HG02970 (cell line): Measurements from ENCODE around the gene APOBEC3B.
A peak's percentile ranks its signal among the peaks of the same experiment; 100 is the strongest.
"Not testable (repeated sequence)": the region's sequence is repeated elsewhere in the genome, so short reads cannot be mapped to it uniquely, and the experiment has no call there.

Experiments used
- ATAC-seq: cut with Tn5 transposase; IDR thresholded peaks from one replicate; pipeline ENCODE4 v1.9.1; 2021; ENCODE audit warnings: mild to moderate bottlenecking, moderate library complexity, moderate number of reproducible peaks; ENCODE audit not compliant: unreplicated experiment, low FRiP score

APOBEC3B gene

GRCh38 chr22:39024519-39025308 is 42.6 kb downstream of the APOBEC3B start:
- no peak for ATAC-seq

GRCh38 chr22:39026509-39027150 is 44.5 kb downstream of the APOBEC3B start:
- no peak for ATAC-seq

- ATAC-seq, result no peak
Measured at GRCh38 chr22:39027717-39028116, 45.6 kb downstream of the APOBEC3B start.

- no peak for ATAC-seq
Measured at GRCh38 chr22:39028281-39028680, 46.1 kb downstream of the APOBEC3B start.

GRCh38 chr22:39029227-39029626 is 47.1 kb downstream of the APOBEC3B start:
- no peak for ATAC-seq

GRCh38 chr22:39030705-39031104 is 48.6 kb downstream of the APOBEC3B start:
- no peak for ATAC-seq

GRCh38 chr22:39031434-39032295 is 49.5 kb downstream of the APOBEC3B start:
- ATAC-seq, result not testable (repeated sequence)

GRCh38 chr22:39037071-39037470 is 54.9 kb downstream of the APOBEC3B start:
- ATAC-seq, result not testable (repeated sequence)

- ATAC-seq, result no peak
Measured at GRCh38 chr22:39039306-39040126, 57.4 kb downstream of the APOBEC3B start.

- ATAC-seq, result not testable (repeated sequence)
Measured at GRCh38 chr22:39040155-39040537, 58.0 kb downstream of the APOBEC3B start.

GRCh38 chr22:39040538-39041296 is 58.6 kb downstream of the APOBEC3B start, which contains the start of gene APOBEC3F:
TSS of gene APOBEC3F (plus strand) at chr22:39040864. CDS start at chr22:39040961, 97 bp downstream.
- peak; percentile 83 for ATAC-seq

GRCh38 chr22:39041908-39042307 is 59.8 kb downstream of the APOBEC3B start:
- ATAC-seq, result no peak
